ENCODE measurements around the gene TAS2R38. TPM values are rescaled to one million over a fixed set of nuclear protein-coding genes. Genes with fewer than 3 reads are reported as not detected.
A peak's percentile ranks its signal among the peaks of the same experiment; 100 is the strongest.

TAS2R38 gene
- total RNA-seq, 1 experiment from 2014 or later = not detected

DNA sequence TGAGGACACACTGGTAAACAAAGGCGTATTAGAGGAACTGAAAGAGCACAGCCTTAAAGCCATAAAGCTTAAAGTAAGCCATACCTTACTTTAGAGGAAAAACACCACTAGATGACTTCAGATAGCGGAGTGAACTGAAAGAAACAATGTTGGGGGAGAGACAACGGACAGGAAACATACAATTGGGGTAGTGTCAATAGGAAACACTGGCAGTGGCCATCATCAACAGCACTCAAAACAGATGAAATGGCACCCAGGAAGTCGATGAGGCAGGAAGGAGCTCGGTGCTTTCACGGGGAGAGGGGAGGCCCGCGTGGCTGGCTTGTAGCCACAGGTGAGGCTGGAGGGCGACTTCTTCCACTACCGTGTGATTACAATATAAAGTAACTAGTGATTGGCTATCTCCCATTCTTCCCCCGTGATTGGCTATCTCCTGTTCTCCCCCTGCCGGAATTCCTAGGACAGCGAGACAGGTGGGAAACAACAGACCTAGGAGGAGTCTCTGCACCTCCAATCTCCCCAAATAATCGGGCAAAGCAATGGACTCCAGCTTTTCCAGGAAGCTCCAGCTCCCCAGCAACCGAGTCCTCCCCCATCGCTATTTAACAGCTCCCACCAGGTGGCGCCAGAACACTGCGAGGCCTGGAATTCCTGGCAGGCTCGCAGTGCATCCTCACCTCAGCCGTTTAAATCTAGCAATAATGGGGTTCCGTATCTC is 2.4 kb upstream of the TAS2R38 start:
- Histone ChIP-seq H2BK15ac (ENCODE audit: low read depth, low read length) (no peak overlapping the region), H3K18ac (ENCODE audit: insufficient read length, low read depth, low read length) (peak overlapping the region; percentile 56), H3T11ph (ENCODE audit: low read length) (no peak overlapping the region), H4K5ac (ENCODE audit: insufficient read length, low read depth, low read length) (no peak overlapping the region), H3K79me1 (ENCODE audit: insufficient read depth, low read depth, low read length, poor library complexity, severe bottlenecking) (no peaks in the 10 kb centered on the region), H3K23me2 (ENCODE audit: insufficient read length, low read depth, low read length, poor library complexity, severe bottlenecking) (no peaks in the 10 kb centered on the region), H3K56ac (ENCODE audit: insufficient read length, low read depth, low read length) (no peak overlapping the region), H3K79me2 (ENCODE audit: insufficient read depth, low read length) (no peaks in the 10 kb centered on the region), H3K4ac (ENCODE audit: low read depth, low read length) (no peak overlapping the region), H3K4me2 (ENCODE audit: insufficient read depth, insufficient read length, low read length) (peak overlapping the region; percentile 39), H2BK120ac (ENCODE audit: low read depth, low read length, poor library complexity, severe bottlenecking) (no peak overlapping the region), H3K23ac (ENCODE audit: insufficient read length, low read depth, low read length) (no peak overlapping the region), H3K14ac (ENCODE audit: insufficient read depth, low read length) (no peak overlapping the region), H2BK12ac (ENCODE audit: insufficient read length, low read depth, low read length) (no peak overlapping the region), H3K27me3 (ENCODE audit: insufficient read depth, low read length) (no peaks in the 10 kb centered on the region), H2BK5ac (ENCODE audit: insufficient read length, low read length) (no peak overlapping the region), H3K9ac (ENCODE audit: extremely low read depth, insufficient read length, low read length) (no peak overlapping the region), H2AK5ac (ENCODE audit: insufficient read length, low read length) (no peak overlapping the region), H3K9me3 (ENCODE audit: control insufficient read depth, low read depth, low read length) (peaks cover 6% of the 10 kb centered on the region), H4K20me1 (ENCODE audit: control insufficient read depth, insufficient read depth, insufficient read length) (no peaks in the 10 kb centered on the region), H3K27ac (ENCODE audit: insufficient read length, low read depth, low read length) (no peak overlapping the region), H4K8ac (replicated peaks; ENCODE audit: insufficient read length, low read depth, low read length) (no peak overlapping the region), H3K4me1 (ENCODE audit: insufficient read depth, low read length) (no peaks in the 10 kb centered on the region), H2BK20ac (ENCODE audit: low read depth, low read length, poor library complexity, severe bottlenecking) (no peak overlapping the region), H4K91ac (ENCODE audit: insufficient read length, low read depth, low read length) (no peak overlapping the region), H2AFZ (ENCODE audit: low read length) (peak overlapping the region; percentile 60)
- Mint-ChIP-seq H3K4me1 (peaks cover 8 to 14% of the 10 kb centered on the region in 2 experiments), H3K27ac (peak overlapping the region in 1 of 3 experiments; percentile 87; a peak in 1 of 7 replicates), H3K27me3 (ENCODE audit: low read depth) (peaks cover 14% of the 10 kb centered on the region; the same call in 1 of the 2 replicates), H3K36me3 (ENCODE audit: insufficient read depth in 1 of 3, low read depth in 3 of 3) (no peaks in the 10 kb centered on the region; a peak in 1 of 7 replicates), H3K4me3 (peak overlapping the region in 1 of 2 experiments; percentile 64; a peak in 2 of 5 replicates), H3K9me3 (no peaks in the 10 kb centered on the region; a peak in 1 of 5 replicates)
- WGBS (ENCODE audit: extremely low coverage, insufficient read length, low lambda C conversion rate) = no CpG with 5 or more reads among the region's 21 CpGs
- peak; percentile 90 for DNase-seq
- TF ChIP-seq, protein P1, sequence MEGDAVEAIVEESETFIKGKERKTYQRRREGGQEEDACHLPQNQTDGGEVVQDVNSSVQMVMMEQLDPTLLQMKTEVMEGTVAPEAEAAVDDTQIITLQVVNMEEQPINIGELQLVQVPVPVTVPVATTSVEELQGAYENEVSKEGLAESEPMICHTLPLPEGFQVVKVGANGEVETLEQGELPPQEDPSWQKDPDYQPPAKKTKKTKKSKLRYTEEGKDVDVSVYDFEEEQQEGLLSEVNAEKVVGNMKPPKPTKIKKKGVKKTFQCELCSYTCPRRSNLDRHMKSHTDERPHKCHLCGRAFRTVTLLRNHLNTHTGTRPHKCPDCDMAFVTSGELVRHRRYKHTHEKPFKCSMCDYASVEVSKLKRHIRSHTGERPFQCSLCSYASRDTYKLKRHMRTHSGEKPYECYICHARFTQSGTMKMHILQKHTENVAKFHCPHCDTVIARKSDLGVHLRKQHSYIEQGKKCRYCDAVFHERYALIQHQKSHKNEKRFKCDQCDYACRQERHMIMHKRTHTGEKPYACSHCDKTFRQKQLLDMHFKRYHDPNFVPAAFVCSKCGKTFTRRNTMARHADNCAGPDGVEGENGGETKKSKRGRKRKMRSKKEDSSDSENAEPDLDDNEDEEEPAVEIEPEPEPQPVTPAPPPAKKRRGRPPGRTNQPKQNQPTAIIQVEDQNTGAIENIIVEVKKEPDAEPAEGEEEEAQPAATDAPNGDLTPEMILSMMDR (conservative IDR thresholded peaks at IDR 0.05) = peak; percentile 98

Data from H9 (cell line).